Natural killer cell (primary cell): ENCODE results near the gene TSKS. TPM values are rescaled to one million over a fixed set of nuclear protein-coding genes. Genes with fewer than 3 reads are reported as not detected.

Source experiments
- ATAC-seq, 3 donors: fragments of 150-1000 bp in 2 of 3; fragments of 200-7000 bp in 1 of 3; cut with Tn5 transposase; 1 replicate in 1 of 3; 2 replicates in 2 of 3; pipeline ENCODE4 v1.10.0; 2021; ENCODE audit warnings: mild to moderate bottlenecking in 2 of 3, moderate library complexity in 2 of 3
- DNase-seq, 2 donors: peaks; one replicate each; pipeline versions ENCODE4 v3.0.0 to v3.0.0-alpha.2; 2013 to 2021; ENCODE audit warnings: mixed read lengths in 1 of 2
- H3K27ac ChIP-seq: one replicate; pipeline ENCODE4 v1.5.1; 2013; ENCODE audit warnings: mild to moderate bottlenecking, low read length
- H3K27me3 ChIP-seq: one replicate; pipeline ENCODE4 v1.6.1; 2013; ENCODE audit warnings: low read length; ENCODE audit not compliant: control insufficient read depth, insufficient read depth
- H3K36me3 ChIP-seq: one replicate; pipeline ENCODE4 v1.6.1; 2013; ENCODE audit warnings: low read length; ENCODE audit not compliant: control insufficient read depth, insufficient read depth
- H3K4me1 ChIP-seq: one replicate; pipeline ENCODE4 v1.6.1; 2013; ENCODE audit warnings: low read length; ENCODE audit not compliant: control insufficient read depth, insufficient read depth
- H3K4me3 ChIP-seq: one replicate; pipeline ENCODE4 v1.5.1; 2013; ENCODE audit warnings: low read length
- H3K9me3 ChIP-seq: one replicate; pipeline ENCODE4 v1.6.1; 2013; ENCODE audit warnings: low read length; ENCODE audit not compliant: control insufficient read depth, insufficient read depth
- H3K27ac Mint-ChIP-seq, 2 donors: one replicate each; pipeline ENCODE4 v1.8.0; 2022; ENCODE audit warnings: mild to moderate bottlenecking in 2 of 2, mixed read lengths in 2 of 2, moderate library complexity in 1 of 2
- H3K27me3 Mint-ChIP-seq, 2 donors: one replicate each; pipeline ENCODE4 v1.8.0; 2022; ENCODE audit warnings: low read depth in 2 of 2, mixed read lengths in 2 of 2
- H3K36me3 Mint-ChIP-seq: one replicate; pipeline ENCODE4 v1.8.0; 2022; ENCODE audit warnings: mixed read lengths
- H3K4me1 Mint-ChIP-seq, 2 donors: one replicate each; pipeline ENCODE4 v1.8.0; 2022; ENCODE audit warnings: mixed read lengths in 2 of 2
- H3K4me3 Mint-ChIP-seq: one replicate; pipeline ENCODE4 v1.8.0; 2022; ENCODE audit warnings: mild to moderate bottlenecking, moderate library complexity, mixed read lengths
- H3K9me3 Mint-ChIP-seq, 2 donors: one replicate each; pipeline ENCODE4 v1.8.0; 2022; ENCODE audit warnings: mixed read lengths in 2 of 2
- CTCF ChIP-seq: fragments of 200-600 bp; IDR thresholded peaks from one replicate; pipeline ENCODE4 v1.8.0; 2022; ENCODE audit warnings: antibody characterized with exemption
- WGBS: methylation state at CpG from one replicate; pipeline ENCODE4 v1.1.7; 2013; ENCODE audit warnings: missing lambda C conversion rate; ENCODE audit not compliant: insufficient coverage; 5-methylcytosine and 5-hydroxymethylcytosine counted together
- intact Hi-C: fragments of 100-400 bp; cut with micrococcal nuclease; formaldehyde crosslinking; loops from one replicate; pipeline ENCODE4 v1.14.2; 2022
- total RNA-seq, 4 donors: library from RNA; stranded (reverse); fragments of 120-200 nt in 1 of 4; gene quantifications; one replicate each; pipeline versions ENCODE4 v1.2.3 to v1.2.4, GENCODE V29; 2013 to 2022

The TSKS gene
- total RNA-seq, 3 donors from 2014 or later (not counting 1 experiment from before 2014, with no cell fraction given), result 0.35 to 2.4 (median 1.7) TPM

- H3K4me1 Mint-ChIP-seq, result peaks cover 12 to 21% of the 10 kb centered on the region in 2 donors
- H3K27ac Mint-ChIP-seq, result peak overlapping the region in 1 of 2 donors; percentile 40
- ATAC-seq (no peak), DNase-seq (no peak)
- H3K36me3 Mint-ChIP-seq, result no peaks in the 10 kb centered on the region
- TF ChIP-seq CTCF, result no peak
- Histone ChIP-seq H3K27ac (no peak overlapping the region), H3K9me3 (no peaks in the 10 kb centered on the region), H3K4me3 (no peak overlapping the region), H3K4me1 (no peaks in the 10 kb centered on the region), H3K36me3 (peaks cover 67% of the 10 kb centered on the region), H3K27me3 (no peaks in the 10 kb centered on the region)
- H3K9me3 Mint-ChIP-seq, result no peaks in the 10 kb centered on the region
- H3K27me3 Mint-ChIP-seq, result no peaks in the 10 kb centered on the region
- WGBS, result 96% methylated on average over 22 of the region's 22 CpGs
- intact Hi-C loops, result no loop called here
- H3K4me3 Mint-ChIP-seq, result no peak overlapping the region
Observed at GRCh38 chr19:49792829-49793560, 29.9 kb upstream of the TSKS start.

GRCh38 chr19:49791776-49792445 is 28.8 kb upstream of the TSKS start:
- Mint-ChIP-seq H3K9me3 (no peaks in the 10 kb centered on the region), H3K27ac (peak overlapping the region in 1 of 2 donors; percentile 29), H3K27me3 (no peaks in the 10 kb centered on the region), H3K4me3 (no peak overlapping the region), H3K4me1 (peaks cover 14 to 24% of the 10 kb centered on the region in 2 donors), H3K36me3 (no peaks in the 10 kb centered on the region)
- no peaks in the 10 kb centered on the region for H3K27me3 ChIP-seq
- H3K4me1 ChIP-seq, result no peaks in the 10 kb centered on the region
- no peaks in the 10 kb centered on the region for H3K9me3 ChIP-seq
- H3K4me3 ChIP-seq, result no peak overlapping the region
- DNase-seq (no peak), ATAC-seq (no peak)
- peaks cover 68% of the 10 kb centered on the region for H3K36me3 ChIP-seq
- intact Hi-C loops, result no loop called here
- no peak overlapping the region for H3K27ac ChIP-seq
- no peak for TF ChIP-seq CTCF
- 97% methylated on average over 26 of the region's 26 CpGs for WGBS

GRCh38 chr19:49790866-49791265 is 27.8 kb upstream of the TSKS start:
- Mint-ChIP-seq H3K4me1 (peaks cover 22 to 31% of the 10 kb centered on the region in 2 donors), H3K27me3 (no peaks in the 10 kb centered on the region), H3K4me3 (no peak overlapping the region), H3K36me3 (no peaks in the 10 kb centered on the region), H3K27ac (peak overlapping the region; percentile 7 to 46), H3K9me3 (no peaks in the 10 kb centered on the region)
- peaks cover 62% of the 10 kb centered on the region for H3K36me3 ChIP-seq
- DNase-seq, result no peak
- no peak for ATAC-seq
- H3K9me3 ChIP-seq, result no peaks in the 10 kb centered on the region
- no peaks in the 10 kb centered on the region for H3K4me1 ChIP-seq
- no peaks in the 10 kb centered on the region for H3K27me3 ChIP-seq
- H3K4me3 ChIP-seq, result no peak overlapping the region
- intact Hi-C loops, result no loop called here
- H3K27ac ChIP-seq, result no peak overlapping the region
- no peak for TF ChIP-seq CTCF
- WGBS, result 97% methylated on average over 9 of the region's 9 CpGs
